H9 (cell line): ENCODE data around the gene TACC2. TPM values are rescaled to one million over a fixed set of nuclear protein-coding genes. Genes with fewer than 3 reads are reported as not detected.

Experiments used
- DNase-seq: peaks from one replicate; pipeline ENCODE4 v3.0.0-alpha.2; 2017
- H2AFZ ChIP-seq: one replicate; pipeline ENCODE4 v1.6.1; 2013; ENCODE audit warnings: mild to moderate bottlenecking, low read length, control low read depth, moderate library complexity
- H2AK5ac ChIP-seq: 2 replicates; pipeline ENCODE4 v1.6.1; 2013; ENCODE audit warnings: low read length, control low read depth, mixed read lengths; ENCODE audit not compliant: insufficient read length
- H2BK120ac ChIP-seq: one replicate; pipeline ENCODE4 v1.6.1; 2013; ENCODE audit warnings: low read depth, mild to moderate bottlenecking, low read length, control low read depth, inconsistent platforms; ENCODE audit not compliant: poor library complexity, severe bottlenecking
- H2BK12ac ChIP-seq: 2 replicates; pipeline ENCODE4 v1.6.1; 2013; ENCODE audit warnings: low read length, control low read depth, mixed read lengths, low read depth; ENCODE audit not compliant: insufficient read length
- H2BK15ac ChIP-seq: 2 replicates; pipeline ENCODE4 v1.6.1; 2013; ENCODE audit warnings: low read depth, low read length, control low read depth
- H2BK20ac ChIP-seq: one replicate; pipeline ENCODE4 v1.6.1; 2013; ENCODE audit warnings: low read depth, mild to moderate bottlenecking, low read length, control low read depth, inconsistent platforms; ENCODE audit not compliant: poor library complexity, severe bottlenecking
- H2BK5ac ChIP-seq: 2 replicates; pipeline ENCODE4 v1.6.1; 2013; ENCODE audit warnings: low read length, control low read depth, mixed read lengths; ENCODE audit not compliant: insufficient read length
- H3K14ac ChIP-seq: 2 replicates; pipeline ENCODE4 v1.6.1; 2013; ENCODE audit warnings: low read length, control low read depth; ENCODE audit not compliant: insufficient read depth
- H3K18ac ChIP-seq: 2 replicates; pipeline ENCODE4 v1.6.1; 2013; ENCODE audit warnings: low read depth, mild to moderate bottlenecking, mixed read lengths, low read length, control low read depth; ENCODE audit not compliant: insufficient read length
- H3K23ac ChIP-seq: 2 replicates; pipeline ENCODE4 v1.6.1; 2013; ENCODE audit warnings: low read length, control low read depth, mixed read lengths, low read depth; ENCODE audit not compliant: insufficient read length
- H3K23me2 ChIP-seq: 2 replicates; pipeline ENCODE4 v1.6.1; 2013; ENCODE audit warnings: low read depth, mild to moderate bottlenecking, mixed read lengths, low read length, control low read depth; ENCODE audit not compliant: insufficient read length, poor library complexity, severe bottlenecking
- H3K27ac ChIP-seq: 2 replicates; pipeline ENCODE4 v1.5.1; 2013; ENCODE audit warnings: low read length, control low read depth, mixed read lengths, low read depth; ENCODE audit not compliant: insufficient read length
- H3K27me3 ChIP-seq: 2 replicates; pipeline ENCODE4 v1.6.1; 2013; ENCODE audit warnings: low read length, control low read depth, inconsistent platforms; ENCODE audit not compliant: insufficient read depth
- H3K4ac ChIP-seq: 2 replicates; pipeline ENCODE4 v1.6.1; 2013; ENCODE audit warnings: low read depth, mild to moderate bottlenecking, control low read depth, inconsistent platforms, low read length, moderate library complexity
- H3K4me1 ChIP-seq: 2 replicates; pipeline ENCODE4 v1.6.1; 2013; ENCODE audit warnings: low read length, control low read depth, inconsistent platforms; ENCODE audit not compliant: insufficient read depth
- H3K4me2 ChIP-seq: 2 replicates; pipeline ENCODE4 v1.6.1; 2013; ENCODE audit warnings: low read length, control low read depth, mixed read lengths; ENCODE audit not compliant: insufficient read length, insufficient read depth
- H3K56ac ChIP-seq: 2 replicates; pipeline ENCODE4 v1.6.1; 2013; ENCODE audit warnings: low read depth, mild to moderate bottlenecking, mixed read lengths, low read length, control low read depth; ENCODE audit not compliant: insufficient read length
- H3K79me1 ChIP-seq: 2 replicates; pipeline ENCODE4 v1.6.1; 2013; ENCODE audit warnings: low read depth, mild to moderate bottlenecking, moderate library complexity, low read length, control low read depth, inconsistent platforms; ENCODE audit not compliant: insufficient read depth, poor library complexity, severe bottlenecking
- H3K79me2 ChIP-seq: 2 replicates; pipeline ENCODE4 v1.6.1; 2013; ENCODE audit warnings: low read length, control low read depth, inconsistent platforms; ENCODE audit not compliant: insufficient read depth
- H3K9ac ChIP-seq: 2 replicates; pipeline ENCODE4 v1.6.1; 2013; ENCODE audit warnings: low read length, control low read depth, mixed read lengths; ENCODE audit not compliant: insufficient read length; ENCODE audit errors: extremely low read depth
- H3K9me3 ChIP-seq: one replicate; pipeline ENCODE4 v1.6.1; 2013; ENCODE audit warnings: low read depth, low read length, inconsistent platforms; ENCODE audit not compliant: control insufficient read depth
- H3T11ph ChIP-seq: one replicate; pipeline ENCODE4 v1.6.1; 2013; ENCODE audit warnings: mild to moderate bottlenecking, low read length, control low read depth, inconsistent platforms
- H4K20me1 ChIP-seq: one replicate; pipeline ENCODE4 v1.6.1; 2013; ENCODE audit not compliant: control insufficient read depth, insufficient read length, insufficient read depth
- H4K5ac ChIP-seq: 2 replicates; pipeline ENCODE4 v1.6.1; 2013; ENCODE audit warnings: low read depth, mild to moderate bottlenecking, mixed read lengths, low read length, control low read depth; ENCODE audit not compliant: insufficient read length
- H4K8ac ChIP-seq: replicated peaks from 2 replicates; pipeline ENCODE4 v1.6.1; 2013; ENCODE audit warnings: low read length, control low read depth, mixed read lengths, low read depth; ENCODE audit not compliant: insufficient read length
- H4K91ac ChIP-seq: 2 replicates; pipeline ENCODE4 v1.6.1; 2013; ENCODE audit warnings: low read depth, mild to moderate bottlenecking, moderate library complexity, mixed read lengths, low read length, control low read depth; ENCODE audit not compliant: insufficient read length
- H3K27ac Mint-ChIP-seq, 3 experiments: 2 replicates in 2 of 3; 3 replicates in 1 of 3; pipeline ENCODE4 v1.8.0; 2020 to 2021; ENCODE audit warnings: mixed read lengths in 3 of 3, mild to moderate bottlenecking in 1 of 3, moderate library complexity in 1 of 3
- H3K27me3 Mint-ChIP-seq: 2 replicates; pipeline ENCODE4 v1.8.0; 2021; ENCODE audit warnings: low read depth, mild to moderate bottlenecking, moderate library complexity, mixed read lengths
- H3K36me3 Mint-ChIP-seq, 3 experiments: 2 replicates in 2 of 3; 3 replicates in 1 of 3; pipeline ENCODE4 v1.8.0; 2020 to 2021; ENCODE audit warnings: low read depth in 3 of 3, mixed read lengths in 3 of 3; ENCODE audit not compliant: insufficient read depth in 1 of 3
- H3K4me1 Mint-ChIP-seq, 2 experiments: 2 replicates each; pipeline ENCODE4 v1.8.0; 2020; ENCODE audit warnings: mixed read lengths in 2 of 2
- H3K4me3 Mint-ChIP-seq, 2 experiments: 2 replicates in 1 of 2; 3 replicates in 1 of 2; pipeline ENCODE4 v1.8.0; 2020 to 2021; ENCODE audit warnings: mild to moderate bottlenecking in 2 of 2, mixed read lengths in 2 of 2, moderate library complexity in 1 of 2
- H3K9me3 Mint-ChIP-seq, 2 experiments: 2 replicates in 1 of 2; 3 replicates in 1 of 2; pipeline ENCODE4 v1.8.0; 2020; ENCODE audit warnings: mild to moderate bottlenecking in 2 of 2, mixed read lengths in 2 of 2, moderate library complexity in 1 of 2
- WGBS: extraction: QIAGEN DNeasy Blood & Tissue Kit; methylation state at CpG from one replicate; pipeline ENCODE4 v1.1.7; 2013; ENCODE audit warnings: missing lambda C conversion rate, low lambda C conversion rate, mixed read lengths; ENCODE audit not compliant: insufficient read length; ENCODE audit errors: extremely low coverage; 5-methylcytosine and 5-hydroxymethylcytosine counted together
- total RNA-seq: library from RNA; stranded (reverse); gene quantifications from 2 replicates; pipeline ENCODE4 v1.2.1, GENCODE V29; 2021
- TF ChIP-seq, protein P1 (sequence below): fragments of 200-600 bp; sonication (generic); conservative IDR thresholded peaks from 3 replicates; pipeline ENCODE4 v1.8.0; 2021; ENCODE audit warnings: antibody characterized with exemption, mild to moderate bottlenecking

TACC2 gene
- total RNA-seq, 1 experiment from 2014 or later, result 58.1 TPM

- Histone ChIP-seq H4K20me1 (no peaks in the 10 kb centered on the region), H4K5ac (no peak overlapping the region), H3K4me1 (peaks cover 1% of the 10 kb centered on the region; the same call in 1 of the 2 replicates), H2AFZ (no peak overlapping the region), H3K23ac (no peak overlapping the region), H3K56ac (no peak overlapping the region), H2AK5ac (no peak overlapping the region), H2BK12ac (no peak overlapping the region), H3K27ac (no peak overlapping the region), H3K23me2 (no peaks in the 10 kb centered on the region), H3K27me3 (no peaks in the 10 kb centered on the region), H2BK5ac (no peak overlapping the region), H3K4ac (no peak overlapping the region), H3K9me3 (no peaks in the 10 kb centered on the region), H2BK15ac (no peak overlapping the region; the same call in 1 of the 2 replicates), H4K8ac (no peak overlapping the region), H3K79me2 (no peaks in the 10 kb centered on the region), H2BK20ac (no peak overlapping the region), H3K14ac (no peak overlapping the region), H3K4me2 (no peak overlapping the region), H3K79me1 (no peaks in the 10 kb centered on the region), H3K18ac (no peak overlapping the region), H2BK120ac (no peak overlapping the region), H3K9ac (no peak overlapping the region), H3T11ph (no peak overlapping the region), H4K91ac (no peak overlapping the region)
- TF ChIP-seq, protein P1, sequence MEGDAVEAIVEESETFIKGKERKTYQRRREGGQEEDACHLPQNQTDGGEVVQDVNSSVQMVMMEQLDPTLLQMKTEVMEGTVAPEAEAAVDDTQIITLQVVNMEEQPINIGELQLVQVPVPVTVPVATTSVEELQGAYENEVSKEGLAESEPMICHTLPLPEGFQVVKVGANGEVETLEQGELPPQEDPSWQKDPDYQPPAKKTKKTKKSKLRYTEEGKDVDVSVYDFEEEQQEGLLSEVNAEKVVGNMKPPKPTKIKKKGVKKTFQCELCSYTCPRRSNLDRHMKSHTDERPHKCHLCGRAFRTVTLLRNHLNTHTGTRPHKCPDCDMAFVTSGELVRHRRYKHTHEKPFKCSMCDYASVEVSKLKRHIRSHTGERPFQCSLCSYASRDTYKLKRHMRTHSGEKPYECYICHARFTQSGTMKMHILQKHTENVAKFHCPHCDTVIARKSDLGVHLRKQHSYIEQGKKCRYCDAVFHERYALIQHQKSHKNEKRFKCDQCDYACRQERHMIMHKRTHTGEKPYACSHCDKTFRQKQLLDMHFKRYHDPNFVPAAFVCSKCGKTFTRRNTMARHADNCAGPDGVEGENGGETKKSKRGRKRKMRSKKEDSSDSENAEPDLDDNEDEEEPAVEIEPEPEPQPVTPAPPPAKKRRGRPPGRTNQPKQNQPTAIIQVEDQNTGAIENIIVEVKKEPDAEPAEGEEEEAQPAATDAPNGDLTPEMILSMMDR, result no peak
- H3K4me1 Mint-ChIP-seq, result peaks cover 15 to 29% of the 10 kb centered on the region in 2 experiments
- no CpG with 5 or more reads among the region's 14 CpGs for WGBS
- H3K9me3 Mint-ChIP-seq, result peaks cover 0 to 1% of the 10 kb centered on the region in 2 experiments; a peak in 1 of 5 replicates
- H3K27ac Mint-ChIP-seq, result no peak overlapping the region; a peak in 1 of 7 replicates
- peaks cover 0 to 1% (median 0%) of the 10 kb centered on the region in 3 experiments; a peak in 2 of 7 replicates for H3K36me3 Mint-ChIP-seq
- no peak overlapping the region for H3K4me3 Mint-ChIP-seq
- DNase-seq, result no peak
- H3K27me3 Mint-ChIP-seq, result peaks cover 1% of the 10 kb centered on the region
Observed at GRCh38 chr10:122057841-122058413, 69.0 kb downstream of the TACC2 start.
